Measurements from ENCODE around the gene ZSWIM7. TPM values are rescaled to one million over a fixed set of nuclear protein-coding genes. Genes with fewer than 3 reads are reported as not detected.

ZSWIM7 gene
- total and polyA plus RNA-seq, 2 donors, result 19.6 to 57.6 TPM

- no peaks in the 10 kb centered on the region for H3K9me3 ChIP-seq (ENCODE audit: control insufficient read depth in 2 of 2, insufficient read depth in 1 of 2, low read length in 1 of 2)
- H3K36me3 ChIP-seq (ENCODE audit: control insufficient read depth in 2 of 2, insufficient read depth in 2 of 2, low read length in 1 of 2), result no peaks in the 10 kb centered on the region
- no peaks in the 10 kb centered on the region for H3K27me3 ChIP-seq (ENCODE audit: control insufficient read depth in 2 of 2, insufficient read depth in 1 of 2, low read length in 1 of 2)
- DNase-seq (ENCODE audit: low read depth in 6 of 9, low spot score in 9 of 9), result no peak
- H3K4me1 ChIP-seq (ENCODE audit: control insufficient read depth in 2 of 2, insufficient read depth in 2 of 2, low read length in 2 of 2), result no peaks in the 10 kb centered on the region
- no peak overlapping the region for H3K27ac ChIP-seq (ENCODE audit: low read depth in 1 of 2, low read length in 1 of 2)
- H3K4me3 ChIP-seq (ENCODE audit: low read length in 2 of 2), result no peak overlapping the region
These were observed 68.1 kb downstream of the ZSWIM7 start for GRCh38 chr17:15931394-15931793.

DNA sequence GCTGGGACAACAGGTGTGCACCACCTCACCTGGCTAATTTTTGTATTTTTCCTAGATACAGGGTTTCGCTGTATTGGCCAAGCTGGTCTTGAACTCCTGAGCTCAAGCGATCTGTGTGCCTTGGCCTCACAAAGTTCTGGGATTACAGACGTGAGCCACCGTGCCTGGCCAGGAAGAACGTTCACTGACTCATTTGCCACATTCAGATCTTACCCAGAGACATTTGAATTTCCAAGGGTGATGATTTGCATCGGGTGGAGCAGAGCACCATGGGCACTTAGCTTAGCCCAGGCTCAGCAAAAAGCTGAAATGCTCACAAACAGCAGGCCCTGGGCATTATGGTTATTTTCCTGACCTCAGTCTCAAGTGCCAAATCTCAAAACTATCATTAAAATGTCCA, 69.1 kb downstream of the ZSWIM7 start:
- Histone ChIP-seq H3K4me1 (ENCODE audit: control insufficient read depth in 2 of 2, insufficient read depth in 2 of 2, low read length in 2 of 2) (no peaks in the 10 kb centered on the region), H3K4me3 (ENCODE audit: low read length in 2 of 2) (no peak overlapping the region), H3K27ac (ENCODE audit: low read depth in 1 of 2, low read length in 1 of 2) (no peak overlapping the region), H3K27me3 (ENCODE audit: control insufficient read depth in 2 of 2, insufficient read depth in 1 of 2, low read length in 1 of 2) (no peaks in the 10 kb centered on the region), H3K36me3 (ENCODE audit: control insufficient read depth in 2 of 2, insufficient read depth in 2 of 2, low read length in 1 of 2) (no peaks in the 10 kb centered on the region), H3K9me3 (ENCODE audit: control insufficient read depth in 2 of 2, insufficient read depth in 1 of 2, low read length in 1 of 2) (no peaks in the 10 kb centered on the region)
- no peak for DNase-seq (ENCODE audit: low read depth in 6 of 9, low spot score in 9 of 9)
- 96% methylated on average over 6 of the region's 6 CpGs for WGBS

DNA sequence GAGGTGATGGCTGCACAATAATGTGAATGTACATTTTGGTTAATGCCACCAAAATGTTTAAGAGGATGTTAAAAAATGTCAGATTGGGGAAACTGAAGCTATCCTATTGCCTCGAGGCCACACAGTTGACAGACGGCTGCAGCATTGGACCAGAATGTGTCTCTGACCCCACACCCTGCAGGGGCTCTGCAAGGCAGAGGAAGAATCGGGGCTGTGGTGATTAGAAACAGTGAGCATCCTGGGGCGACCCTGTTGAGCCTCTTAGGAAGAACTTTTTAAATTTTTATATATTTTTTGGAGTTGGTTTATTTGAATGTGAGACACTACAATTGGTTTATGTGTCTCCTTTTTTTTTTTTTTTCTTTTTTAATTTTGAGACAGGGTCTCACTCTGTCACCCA, 69.6 kb downstream of the ZSWIM7 start:
- DNase-seq (ENCODE audit: low read depth in 6 of 9, low spot score in 9 of 9), result no peak
- 95% methylated on average over 4 of the region's 4 CpGs for WGBS

GRCh38 chr17:15928286-15928785, 71.2 kb downstream of the ZSWIM7 start:
- Histone ChIP-seq H3K9me3 (ENCODE audit: control insufficient read depth in 2 of 2, insufficient read depth in 1 of 2, low read length in 1 of 2) (no peaks in the 10 kb centered on the region), H3K27me3 (ENCODE audit: control insufficient read depth in 2 of 2, insufficient read depth in 1 of 2, low read length in 1 of 2) (no peaks in the 10 kb centered on the region), H3K4me1 (ENCODE audit: control insufficient read depth in 2 of 2, insufficient read depth in 2 of 2, low read length in 2 of 2) (no peaks in the 10 kb centered on the region), H3K4me3 (ENCODE audit: low read length in 2 of 2) (no peak overlapping the region), H3K36me3 (ENCODE audit: control insufficient read depth in 2 of 2, insufficient read depth in 2 of 2, low read length in 1 of 2) (no peaks in the 10 kb centered on the region), H3K27ac (ENCODE audit: low read depth in 1 of 2, low read length in 1 of 2) (no peak overlapping the region)
- no peak for DNase-seq (ENCODE audit: low read depth in 6 of 9, low spot score in 9 of 9)
- WGBS, result 47% methylated on average over 9 of the region's 9 CpGs

More for the DNA sequence above, 69.6 kb downstream of the ZSWIM7 start:
- Histone ChIP-seq H3K27me3 (ENCODE audit: control insufficient read depth in 2 of 2, insufficient read depth in 1 of 2, low read length in 1 of 2) (no peaks in the 10 kb centered on the region), H3K4me1 (ENCODE audit: control insufficient read depth in 2 of 2, insufficient read depth in 2 of 2, low read length in 2 of 2) (no peaks in the 10 kb centered on the region), H3K36me3 (ENCODE audit: control insufficient read depth in 2 of 2, insufficient read depth in 2 of 2, low read length in 1 of 2) (no peaks in the 10 kb centered on the region), H3K9me3 (ENCODE audit: control insufficient read depth in 2 of 2, insufficient read depth in 1 of 2, low read length in 1 of 2) (no peaks in the 10 kb centered on the region), H3K27ac (ENCODE audit: low read depth in 1 of 2, low read length in 1 of 2) (no peak overlapping the region), H3K4me3 (ENCODE audit: low read length in 2 of 2) (no peak overlapping the region)

Other genes with a start within 250 kb of the ZSWIM7 start
- gene ADORA2B, start 54.6 kb downstream of the ZSWIM7 start, total RNA-seq, result 1.2 TPM
- 1.1 TPM for gene ADORA2B, start 54.6 kb downstream of the ZSWIM7 start, polyA plus RNA-seq
- 25.0 TPM for gene TTC19, start 120 bp upstream of the ZSWIM7 start, total RNA-seq
- 29.4 TPM for gene TTC19, start 120 bp upstream of the ZSWIM7 start, polyA plus RNA-seq
- gene NCOR1, start 215.8 kb upstream of the ZSWIM7 start, total RNA-seq, result 62.2 TPM
- gene NCOR1, start 215.8 kb upstream of the ZSWIM7 start, polyA plus RNA-seq, result 51.5 TPM
- gene PIGL, start 217.5 kb upstream of the ZSWIM7 start, total RNA-seq, result 16.7 TPM
- gene PIGL, start 217.5 kb upstream of the ZSWIM7 start, polyA plus RNA-seq, result 31.1 TPM

Measured in thymus (tissue), 11 donors.